ENCODE data around the gene ABTB2.

ABTB2 gene

GRCh38 chr11:34157163-34157562, 200.6 kb downstream of the ABTB2 start:
- H3K27ac ChIP-seq, result no peak overlapping the region
- peaks cover 68% of the 10 kb centered on the region for H3K36me3 ChIP-seq
- no peak for DNase-seq
- H3K4me3 ChIP-seq (ENCODE audit: low read depth, low read length), result no peak overlapping the region
- TF ChIP-seq CTCF (IDR thresholded peaks at IDR 0.05; ENCODE audit: low read depth, low read length), result no peak
- H3K9me3 ChIP-seq (ENCODE audit: severe bottlenecking), result no peaks in the 10 kb centered on the region
- no peaks in the 10 kb centered on the region for H3K27me3 ChIP-seq (ENCODE audit: insufficient read depth, low read depth, severe bottlenecking)

DNA sequence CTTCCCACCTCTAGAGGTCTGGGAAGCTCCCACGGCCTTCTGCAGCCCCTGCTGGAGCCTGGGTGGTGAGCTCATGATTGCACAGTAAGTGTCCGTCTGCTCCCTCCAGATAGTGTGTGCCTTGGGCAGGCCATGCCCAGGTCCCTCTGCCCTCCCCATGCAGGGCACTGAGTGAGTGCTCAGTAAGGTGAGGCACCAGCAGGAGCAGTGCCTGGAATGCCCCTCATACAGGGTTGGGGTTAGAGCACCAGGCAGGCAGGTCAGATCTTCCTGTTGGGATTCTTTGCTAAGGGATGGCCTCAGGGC, 202.1 kb downstream of the ABTB2 start:
- Histone ChIP-seq H3K36me3 (peaks cover 71% of the 10 kb centered on the region), H3K27me3 (ENCODE audit: insufficient read depth, low read depth, severe bottlenecking) (no peaks in the 10 kb centered on the region), H3K9me3 (ENCODE audit: severe bottlenecking) (no peaks in the 10 kb centered on the region), H3K27ac (no peak overlapping the region), H3K4me3 (ENCODE audit: low read depth, low read length) (no peak overlapping the region)
- DNase-seq, result no peak
- TF ChIP-seq CTCF (IDR thresholded peaks at IDR 0.05; ENCODE audit: low read depth, low read length), result no peak

DNA sequence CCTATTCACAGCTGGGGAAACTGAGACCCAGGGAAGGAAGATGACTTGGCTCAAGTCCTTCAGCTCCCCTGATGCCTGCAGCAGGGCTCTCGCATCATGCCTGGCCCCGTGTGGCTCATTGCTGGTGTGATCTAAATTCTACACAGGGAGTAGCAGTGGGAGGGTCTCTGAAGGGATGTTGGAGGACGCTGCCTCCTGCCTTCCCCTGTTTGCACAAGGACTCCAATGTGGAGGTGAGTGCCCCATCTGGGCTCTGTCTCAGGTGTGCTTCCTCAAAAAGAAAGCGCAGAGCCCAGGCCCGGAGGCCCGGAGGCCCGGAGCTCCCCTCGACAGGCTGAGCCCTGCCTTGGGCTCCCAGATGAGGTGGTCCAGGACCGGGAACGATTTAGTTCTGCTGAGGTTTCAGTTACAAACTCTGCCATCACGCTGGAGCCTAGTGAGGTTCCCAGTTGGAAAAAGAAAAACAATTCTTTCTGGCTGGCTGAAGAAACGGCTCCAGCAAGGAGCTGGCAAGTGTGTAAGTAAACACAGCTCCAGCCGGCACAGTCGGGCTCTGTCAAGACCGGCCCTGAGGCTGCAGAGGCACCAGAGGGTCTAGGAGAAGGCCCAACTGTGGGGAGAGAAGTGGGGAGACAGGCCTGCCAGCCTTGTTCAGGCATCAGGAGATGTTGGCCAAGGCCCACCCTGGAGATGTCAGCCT, 202.6 kb downstream of the ABTB2 start:
- H3K27me3 ChIP-seq (ENCODE audit: insufficient read depth, low read depth, severe bottlenecking), result no peaks in the 10 kb centered on the region
- H3K9me3 ChIP-seq (ENCODE audit: severe bottlenecking), result no peaks in the 10 kb centered on the region
- H3K36me3 ChIP-seq, result peaks cover 75% of the 10 kb centered on the region
- TF ChIP-seq CTCF (IDR thresholded peaks at IDR 0.05; ENCODE audit: low read depth, low read length), result no peak
- no peak overlapping the region for H3K4me3 ChIP-seq (ENCODE audit: low read depth, low read length)
- H3K27ac ChIP-seq, result no peak overlapping the region
- no peak for DNase-seq

DNA sequence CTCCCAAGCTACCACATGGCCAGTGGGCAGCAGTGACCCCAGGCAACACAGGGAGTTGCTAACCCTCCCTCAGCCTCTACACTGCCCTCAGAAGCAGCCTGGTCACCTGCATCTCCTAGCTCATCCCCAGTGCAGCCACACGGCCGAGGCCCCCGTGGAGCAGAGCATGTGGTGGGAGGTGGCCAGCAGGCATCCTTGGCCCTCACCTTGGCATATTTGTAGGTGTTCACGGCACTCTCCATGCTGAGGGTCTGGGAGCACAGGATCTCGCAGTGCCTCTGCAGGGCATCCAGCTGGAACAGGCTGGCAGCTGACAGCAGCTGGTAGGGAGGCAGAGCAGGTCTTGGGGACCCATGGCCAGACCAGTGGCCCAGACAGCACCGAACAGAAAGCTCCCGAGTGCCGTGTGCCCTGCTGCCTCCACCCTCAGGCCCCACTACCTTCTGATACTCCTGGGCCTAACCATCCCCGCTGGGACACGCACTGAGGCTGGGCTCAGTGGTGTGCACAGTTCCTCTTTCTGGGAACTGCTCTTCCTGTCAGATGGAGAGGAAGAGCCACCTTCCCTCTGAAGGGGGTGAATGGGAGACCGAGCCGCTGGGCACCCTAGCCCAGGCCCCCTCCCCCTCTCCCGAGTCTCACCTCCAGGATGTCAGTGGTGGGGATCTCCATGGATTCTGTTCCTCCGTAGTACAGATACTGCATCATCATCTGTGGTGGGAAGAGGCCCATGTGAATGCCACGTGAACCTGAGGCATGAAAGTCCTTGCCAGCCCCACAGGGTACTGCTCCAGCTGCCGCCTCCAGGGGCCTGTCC, 203.5 kb downstream of the ABTB2 start:
- DNase-seq, result no peak
- Histone ChIP-seq H3K27ac (no peak overlapping the region), H3K36me3 (peaks cover 73% of the 10 kb centered on the region), H3K9me3 (ENCODE audit: severe bottlenecking) (no peaks in the 10 kb centered on the region), H3K27me3 (ENCODE audit: insufficient read depth, low read depth, severe bottlenecking) (no peaks in the 10 kb centered on the region), H3K4me3 (ENCODE audit: low read depth, low read length) (no peak overlapping the region)
- TF ChIP-seq CTCF (IDR thresholded peaks at IDR 0.05; ENCODE audit: low read depth, low read length), result no peak

- Histone ChIP-seq H3K4me3 (ENCODE audit: low read depth, low read length) (no peak overlapping the region), H3K27me3 (ENCODE audit: insufficient read depth, low read depth, severe bottlenecking) (no peaks in the 10 kb centered on the region), H3K36me3 (peaks cover 64% of the 10 kb centered on the region), H3K9me3 (ENCODE audit: severe bottlenecking) (no peaks in the 10 kb centered on the region), H3K27ac (no peak overlapping the region)
- TF ChIP-seq CTCF (IDR thresholded peaks at IDR 0.05; ENCODE audit: low read depth, low read length), result no peak
- no peak for DNase-seq
Measured at GRCh38 chr11:34151916-34152845, 205.6 kb downstream of the ABTB2 start.

Data from WERI-Rb-1 (cell line).